H9 (cell line): ENCODE results near the gene CA12. TPM values are rescaled to one million over a fixed set of nuclear protein-coding genes. Genes with fewer than 3 reads are reported as not detected.

Experiments
- DNase-seq: peaks from one replicate; pipeline ENCODE4 v3.0.0-alpha.2; 2017
- H2AFZ ChIP-seq: one replicate; pipeline ENCODE4 v1.6.1; 2013; ENCODE audit warnings: mild to moderate bottlenecking, low read length, control low read depth, moderate library complexity
- H2AK5ac ChIP-seq: 2 replicates; pipeline ENCODE4 v1.6.1; 2013; ENCODE audit warnings: low read length, control low read depth, mixed read lengths; ENCODE audit not compliant: insufficient read length
- H2BK120ac ChIP-seq: one replicate; pipeline ENCODE4 v1.6.1; 2013; ENCODE audit warnings: low read depth, mild to moderate bottlenecking, low read length, control low read depth, inconsistent platforms; ENCODE audit not compliant: poor library complexity, severe bottlenecking
- H2BK12ac ChIP-seq: 2 replicates; pipeline ENCODE4 v1.6.1; 2013; ENCODE audit warnings: low read length, control low read depth, mixed read lengths, low read depth; ENCODE audit not compliant: insufficient read length
- H2BK15ac ChIP-seq: 2 replicates; pipeline ENCODE4 v1.6.1; 2013; ENCODE audit warnings: low read depth, low read length, control low read depth
- H2BK20ac ChIP-seq: one replicate; pipeline ENCODE4 v1.6.1; 2013; ENCODE audit warnings: low read depth, mild to moderate bottlenecking, low read length, control low read depth, inconsistent platforms; ENCODE audit not compliant: poor library complexity, severe bottlenecking
- H2BK5ac ChIP-seq: 2 replicates; pipeline ENCODE4 v1.6.1; 2013; ENCODE audit warnings: low read length, control low read depth, mixed read lengths; ENCODE audit not compliant: insufficient read length
- H3K14ac ChIP-seq: 2 replicates; pipeline ENCODE4 v1.6.1; 2013; ENCODE audit warnings: low read length, control low read depth; ENCODE audit not compliant: insufficient read depth
- H3K18ac ChIP-seq: 2 replicates; pipeline ENCODE4 v1.6.1; 2013; ENCODE audit warnings: low read depth, mild to moderate bottlenecking, mixed read lengths, low read length, control low read depth; ENCODE audit not compliant: insufficient read length
- H3K23ac ChIP-seq: 2 replicates; pipeline ENCODE4 v1.6.1; 2013; ENCODE audit warnings: low read length, control low read depth, mixed read lengths, low read depth; ENCODE audit not compliant: insufficient read length
- H3K23me2 ChIP-seq: 2 replicates; pipeline ENCODE4 v1.6.1; 2013; ENCODE audit warnings: low read depth, mild to moderate bottlenecking, mixed read lengths, low read length, control low read depth; ENCODE audit not compliant: insufficient read length, poor library complexity, severe bottlenecking
- H3K27ac ChIP-seq: 2 replicates; pipeline ENCODE4 v1.5.1; 2013; ENCODE audit warnings: low read length, control low read depth, mixed read lengths, low read depth; ENCODE audit not compliant: insufficient read length
- H3K27me3 ChIP-seq: 2 replicates; pipeline ENCODE4 v1.6.1; 2013; ENCODE audit warnings: low read length, control low read depth, inconsistent platforms; ENCODE audit not compliant: insufficient read depth
- H3K4ac ChIP-seq: 2 replicates; pipeline ENCODE4 v1.6.1; 2013; ENCODE audit warnings: low read depth, mild to moderate bottlenecking, control low read depth, inconsistent platforms, low read length, moderate library complexity
- H3K4me1 ChIP-seq: 2 replicates; pipeline ENCODE4 v1.6.1; 2013; ENCODE audit warnings: low read length, control low read depth, inconsistent platforms; ENCODE audit not compliant: insufficient read depth
- H3K4me2 ChIP-seq: 2 replicates; pipeline ENCODE4 v1.6.1; 2013; ENCODE audit warnings: low read length, control low read depth, mixed read lengths; ENCODE audit not compliant: insufficient read length, insufficient read depth
- H3K56ac ChIP-seq: 2 replicates; pipeline ENCODE4 v1.6.1; 2013; ENCODE audit warnings: low read depth, mild to moderate bottlenecking, mixed read lengths, low read length, control low read depth; ENCODE audit not compliant: insufficient read length
- H3K79me1 ChIP-seq: 2 replicates; pipeline ENCODE4 v1.6.1; 2013; ENCODE audit warnings: low read depth, mild to moderate bottlenecking, moderate library complexity, low read length, control low read depth, inconsistent platforms; ENCODE audit not compliant: insufficient read depth, poor library complexity, severe bottlenecking
- H3K79me2 ChIP-seq: 2 replicates; pipeline ENCODE4 v1.6.1; 2013; ENCODE audit warnings: low read length, control low read depth, inconsistent platforms; ENCODE audit not compliant: insufficient read depth
- H3K9ac ChIP-seq: 2 replicates; pipeline ENCODE4 v1.6.1; 2013; ENCODE audit warnings: low read length, control low read depth, mixed read lengths; ENCODE audit not compliant: insufficient read length; ENCODE audit errors: extremely low read depth
- H3K9me3 ChIP-seq: one replicate; pipeline ENCODE4 v1.6.1; 2013; ENCODE audit warnings: low read depth, low read length, inconsistent platforms; ENCODE audit not compliant: control insufficient read depth
- H3T11ph ChIP-seq: one replicate; pipeline ENCODE4 v1.6.1; 2013; ENCODE audit warnings: mild to moderate bottlenecking, low read length, control low read depth, inconsistent platforms
- H4K20me1 ChIP-seq: one replicate; pipeline ENCODE4 v1.6.1; 2013; ENCODE audit not compliant: control insufficient read depth, insufficient read length, insufficient read depth
- H4K5ac ChIP-seq: 2 replicates; pipeline ENCODE4 v1.6.1; 2013; ENCODE audit warnings: low read depth, mild to moderate bottlenecking, mixed read lengths, low read length, control low read depth; ENCODE audit not compliant: insufficient read length
- H4K8ac ChIP-seq: replicated peaks from 2 replicates; pipeline ENCODE4 v1.6.1; 2013; ENCODE audit warnings: low read length, control low read depth, mixed read lengths, low read depth; ENCODE audit not compliant: insufficient read length
- H4K91ac ChIP-seq: 2 replicates; pipeline ENCODE4 v1.6.1; 2013; ENCODE audit warnings: low read depth, mild to moderate bottlenecking, moderate library complexity, mixed read lengths, low read length, control low read depth; ENCODE audit not compliant: insufficient read length
- H3K27ac Mint-ChIP-seq, 3 experiments: 2 replicates in 2 of 3; 3 replicates in 1 of 3; pipeline ENCODE4 v1.8.0; 2020 to 2021; ENCODE audit warnings: mixed read lengths in 3 of 3, mild to moderate bottlenecking in 1 of 3, moderate library complexity in 1 of 3
- H3K27me3 Mint-ChIP-seq: 2 replicates; pipeline ENCODE4 v1.8.0; 2021; ENCODE audit warnings: low read depth, mild to moderate bottlenecking, moderate library complexity, mixed read lengths
- H3K36me3 Mint-ChIP-seq, 3 experiments: 2 replicates in 2 of 3; 3 replicates in 1 of 3; pipeline ENCODE4 v1.8.0; 2020 to 2021; ENCODE audit warnings: low read depth in 3 of 3, mixed read lengths in 3 of 3; ENCODE audit not compliant: insufficient read depth in 1 of 3
- H3K4me1 Mint-ChIP-seq, 2 experiments: 2 replicates each; pipeline ENCODE4 v1.8.0; 2020; ENCODE audit warnings: mixed read lengths in 2 of 2
- H3K4me3 Mint-ChIP-seq, 2 experiments: 2 replicates in 1 of 2; 3 replicates in 1 of 2; pipeline ENCODE4 v1.8.0; 2020 to 2021; ENCODE audit warnings: mild to moderate bottlenecking in 2 of 2, mixed read lengths in 2 of 2, moderate library complexity in 1 of 2
- H3K9me3 Mint-ChIP-seq, 2 experiments: 2 replicates in 1 of 2; 3 replicates in 1 of 2; pipeline ENCODE4 v1.8.0; 2020; ENCODE audit warnings: mild to moderate bottlenecking in 2 of 2, mixed read lengths in 2 of 2, moderate library complexity in 1 of 2
- CTCF ChIP-seq: fragments of 200-600 bp; sonication (generic); conservative IDR thresholded peaks from 3 replicates; pipeline ENCODE4 v1.8.0; 2021; ENCODE audit warnings: antibody characterized with exemption, mild to moderate bottlenecking
- WGBS: extraction: QIAGEN DNeasy Blood & Tissue Kit; methylation state at CpG from one replicate; pipeline ENCODE4 v1.1.7; 2013; ENCODE audit warnings: missing lambda C conversion rate, low lambda C conversion rate, mixed read lengths; ENCODE audit not compliant: insufficient read length; ENCODE audit errors: extremely low coverage; 5-methylcytosine and 5-hydroxymethylcytosine counted together
- total RNA-seq: library from RNA; stranded (reverse); gene quantifications from 2 replicates; pipeline ENCODE4 v1.2.1, GENCODE V29; 2021

CA12 gene
- total RNA-seq, 1 experiment from 2014 or later: 0.68 TPM

GRCh38 chr15:63405683-63406390 is 24.2 kb upstream of the CA12 start:
- no peaks in the 10 kb centered on the region; a peak in 1 of 5 replicates for H3K9me3 Mint-ChIP-seq
- no peak for DNase-seq
- H3K9ac ChIP-seq: no peak overlapping the region
- TF ChIP-seq CTCF: no peak
- H3K9me3 ChIP-seq: no peaks in the 10 kb centered on the region
- H4K5ac ChIP-seq: no peak overlapping the region
- H2BK15ac ChIP-seq: no peak overlapping the region
- WGBS: no CpG with 5 or more reads among the region's 9 CpGs
- H3K4me2 ChIP-seq: no peak overlapping the region
- H4K8ac ChIP-seq: no peak overlapping the region
- no peak overlapping the region for H2BK5ac ChIP-seq
- no peak overlapping the region for H3K4me3 Mint-ChIP-seq
- no peaks in the 10 kb centered on the region for H3K23me2 ChIP-seq
- H3K79me1 ChIP-seq: no peaks in the 10 kb centered on the region
- no peak overlapping the region for H3K23ac ChIP-seq
- H3T11ph ChIP-seq: no peak overlapping the region
- no peak overlapping the region for H2BK20ac ChIP-seq
- no peak overlapping the region for H2BK12ac ChIP-seq
- no peaks in the 10 kb centered on the region for H3K27me3 ChIP-seq
- no peak overlapping the region for H2BK120ac ChIP-seq
- H3K27me3 Mint-ChIP-seq: peaks cover 1% of the 10 kb centered on the region; the same call in 1 of the 2 replicates
- H2AK5ac ChIP-seq: no peak overlapping the region
- no peaks in the 10 kb centered on the region for H3K36me3 Mint-ChIP-seq
- H3K4ac ChIP-seq: no peak overlapping the region
- H3K56ac ChIP-seq: no peak overlapping the region
- no peak overlapping the region for H3K18ac ChIP-seq
- H2AFZ ChIP-seq: no peak overlapping the region
- H4K20me1 ChIP-seq: no peaks in the 10 kb centered on the region
- H3K27ac Mint-ChIP-seq: no peak overlapping the region; a peak in 1 of 7 replicates
- H3K4me1 Mint-ChIP-seq: peaks cover 6 to 11% of the 10 kb centered on the region in 2 experiments
- H4K91ac ChIP-seq: no peak overlapping the region
- no peaks in the 10 kb centered on the region for H3K79me2 ChIP-seq
- H3K27ac ChIP-seq: no peak overlapping the region
- no peaks in the 10 kb centered on the region; the same call in 1 of the 2 replicates for H3K4me1 ChIP-seq
- no peak overlapping the region for H3K14ac ChIP-seq
